Measurements from ENCODE around the gene AMFR.

DNA sequence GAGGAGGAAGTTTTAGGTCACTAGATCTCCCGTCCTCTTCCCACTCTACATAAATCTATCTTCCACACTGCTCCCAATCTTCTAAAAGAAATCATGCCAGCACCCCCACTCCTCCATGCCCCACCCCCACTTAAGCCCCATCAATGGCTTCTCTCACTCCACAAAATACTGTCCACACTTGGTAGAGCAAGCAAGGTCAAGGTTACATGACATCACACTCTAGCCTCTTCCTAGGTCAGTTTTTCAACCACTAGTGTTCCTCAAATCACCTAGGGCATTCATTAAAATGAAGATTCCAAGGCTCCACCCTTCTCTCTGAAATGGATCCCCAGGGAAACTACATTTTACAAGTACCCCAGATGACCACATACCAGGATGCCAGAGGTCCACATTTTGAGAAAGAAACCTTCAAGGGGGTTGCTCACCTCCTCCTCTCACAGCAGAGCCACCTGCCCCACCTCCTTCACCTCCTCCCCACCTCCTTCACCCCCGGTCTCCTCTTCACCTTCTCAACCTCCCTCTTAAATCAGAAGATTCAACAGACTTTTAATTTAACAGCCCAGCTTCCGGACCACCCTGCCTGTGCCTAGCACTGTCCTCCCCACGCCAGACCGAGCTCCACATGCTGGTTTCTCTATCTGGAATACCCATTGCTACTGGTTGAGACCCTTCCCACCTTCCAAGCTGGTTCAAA, 3.2 kb downstream of the AMFR start:
- TF ChIP-seq, protein P1, sequence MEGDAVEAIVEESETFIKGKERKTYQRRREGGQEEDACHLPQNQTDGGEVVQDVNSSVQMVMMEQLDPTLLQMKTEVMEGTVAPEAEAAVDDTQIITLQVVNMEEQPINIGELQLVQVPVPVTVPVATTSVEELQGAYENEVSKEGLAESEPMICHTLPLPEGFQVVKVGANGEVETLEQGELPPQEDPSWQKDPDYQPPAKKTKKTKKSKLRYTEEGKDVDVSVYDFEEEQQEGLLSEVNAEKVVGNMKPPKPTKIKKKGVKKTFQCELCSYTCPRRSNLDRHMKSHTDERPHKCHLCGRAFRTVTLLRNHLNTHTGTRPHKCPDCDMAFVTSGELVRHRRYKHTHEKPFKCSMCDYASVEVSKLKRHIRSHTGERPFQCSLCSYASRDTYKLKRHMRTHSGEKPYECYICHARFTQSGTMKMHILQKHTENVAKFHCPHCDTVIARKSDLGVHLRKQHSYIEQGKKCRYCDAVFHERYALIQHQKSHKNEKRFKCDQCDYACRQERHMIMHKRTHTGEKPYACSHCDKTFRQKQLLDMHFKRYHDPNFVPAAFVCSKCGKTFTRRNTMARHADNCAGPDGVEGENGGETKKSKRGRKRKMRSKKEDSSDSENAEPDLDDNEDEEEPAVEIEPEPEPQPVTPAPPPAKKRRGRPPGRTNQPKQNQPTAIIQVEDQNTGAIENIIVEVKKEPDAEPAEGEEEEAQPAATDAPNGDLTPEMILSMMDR (IDR thresholded peaks at IDR 0.05 in 8 of 11, conservative IDR thresholded peaks at IDR 0.05 in 3 of 11), result no peak
- no peak for TF ChIP-seq POLR2AphosphoS5 (IDR thresholded peaks at IDR 0.05)
- TF ChIP-seq POLR2A (IDR thresholded peaks at IDR 0.05), result no peak

All from spleen (tissue), 7 donors.